ENCODE measurements around the gene PTPRT. TPM values are rescaled to one million over a fixed set of nuclear protein-coding genes. Genes with fewer than 3 reads are reported as not detected.

The PTPRT gene
- total RNA-seq, 1 donor from 2014 or later: not detected

GRCh38 chr20:43006651-43007375 lies 182.9 kb downstream of the PTPRT start:
- Mint-ChIP-seq H3K27me3 (ENCODE audit: unreplicated experiment) (no peaks in the 10 kb centered on the region), H3K9me3 (ENCODE audit: unreplicated experiment) (peaks cover 16% of the 10 kb centered on the region), H3K4me3 (ENCODE audit: unreplicated experiment) (no peak overlapping the region), H3K36me3 (ENCODE audit: unreplicated experiment) (no peaks in the 10 kb centered on the region), H3K4me1 (ENCODE audit: unreplicated experiment) (no peaks in the 10 kb centered on the region), H3K27ac (ENCODE audit: unreplicated experiment) (no peak overlapping the region)
- no peak for TF ChIP-seq CTCF (IDR thresholded peaks at IDR 0.05)
- no peak for DNase-seq (ENCODE audit: extremely low spot score, unreplicated experiment)

GRCh38 chr20:43003318-43003944 lies 186.3 kb downstream of the PTPRT start:
- no peaks in the 10 kb centered on the region for H3K36me3 Mint-ChIP-seq (ENCODE audit: unreplicated experiment)
- peaks cover 12% of the 10 kb centered on the region for H3K9me3 Mint-ChIP-seq (ENCODE audit: unreplicated experiment)
- H3K27ac Mint-ChIP-seq (ENCODE audit: unreplicated experiment): no peak overlapping the region
- no peak for DNase-seq (ENCODE audit: extremely low spot score, unreplicated experiment)
- H3K27me3 Mint-ChIP-seq (ENCODE audit: unreplicated experiment): no peaks in the 10 kb centered on the region
- H3K4me3 Mint-ChIP-seq (ENCODE audit: unreplicated experiment): no peak overlapping the region
- TF ChIP-seq CTCF (IDR thresholded peaks at IDR 0.05): no peak
- no peaks in the 10 kb centered on the region for H3K4me1 Mint-ChIP-seq (ENCODE audit: unreplicated experiment)

- H3K9me3 Mint-ChIP-seq (ENCODE audit: unreplicated experiment): peaks cover 22% of the 10 kb centered on the region
Observed at GRCh38 chr20:42996141-42996540, 193.6 kb downstream of the PTPRT start.

GRCh38 chr20:42988319-42988718 lies 201.4 kb downstream of the PTPRT start:
- H3K36me3 Mint-ChIP-seq (ENCODE audit: unreplicated experiment): no peaks in the 10 kb centered on the region

More at GRCh38 chr20:42996141-42996540, 193.6 kb downstream of the PTPRT start:
- Mint-ChIP-seq H3K36me3 (ENCODE audit: unreplicated experiment) (no peaks in the 10 kb centered on the region), H3K27me3 (ENCODE audit: unreplicated experiment) (no peaks in the 10 kb centered on the region), H3K27ac (ENCODE audit: unreplicated experiment) (no peak overlapping the region), H3K4me1 (ENCODE audit: unreplicated experiment) (no peaks in the 10 kb centered on the region), H3K4me3 (ENCODE audit: unreplicated experiment) (no peak overlapping the region)
- TF ChIP-seq CTCF (IDR thresholded peaks at IDR 0.05): no peak
- DNase-seq (ENCODE audit: extremely low spot score, unreplicated experiment): no peak

More at GRCh38 chr20:42988319-42988718, 201.4 kb downstream of the PTPRT start:
- Mint-ChIP-seq H3K4me1 (ENCODE audit: unreplicated experiment) (no peaks in the 10 kb centered on the region), H3K27ac (ENCODE audit: unreplicated experiment) (no peak overlapping the region), H3K9me3 (ENCODE audit: unreplicated experiment) (peaks cover 34% of the 10 kb centered on the region), H3K4me3 (ENCODE audit: unreplicated experiment) (no peak overlapping the region), H3K27me3 (ENCODE audit: unreplicated experiment) (no peaks in the 10 kb centered on the region)
- DNase-seq (ENCODE audit: extremely low spot score, unreplicated experiment): no peak
- no peak for TF ChIP-seq CTCF (IDR thresholded peaks at IDR 0.05)
